Upper lobe of right lung (tissue), 1 donor: ENCODE measurements around the gene LRRC37B. TPM values are rescaled to one million over a fixed set of nuclear protein-coding genes. Genes with fewer than 3 reads are reported as not detected.
"Not testable (repeated sequence)": the region's sequence is repeated elsewhere in the genome, so short reads cannot be mapped to it uniquely, and the experiment has no call there.

Source experiments
- ATAC-seq: fragments of 200-7000 bp; cut with Tn5 transposase; one replicate; pipeline ENCODE4 v1.9.1; 2020; ENCODE audit warnings: mild to moderate bottlenecking, moderate library complexity
- DNase-seq: peaks from one replicate; pipeline ENCODE4 v3.0.0-alpha.2; 2020
- H3K27ac ChIP-seq: fragments of 200-600 bp; one replicate; pipeline ENCODE4 v1.8.0; 2022
- H3K27me3 ChIP-seq: fragments of 200-600 bp; one replicate; pipeline ENCODE4 v1.8.0; 2022; ENCODE audit warnings: mild to moderate bottlenecking
- H3K36me3 ChIP-seq: fragments of 200-600 bp; one replicate; pipeline ENCODE4 v1.8.0; 2022
- H3K4me1 ChIP-seq: fragments of 200-600 bp; one replicate; pipeline ENCODE4 v1.8.0; 2022
- H3K4me3 ChIP-seq: fragments of 200-600 bp; one replicate; pipeline ENCODE4 v1.8.0; 2022; ENCODE audit warnings: mild to moderate bottlenecking
- H3K9me3 ChIP-seq: fragments of 200-600 bp; one replicate; pipeline ENCODE4 v1.8.0; 2022
- intact Hi-C: fragments of 100-400 bp; cut with DNase I; formaldehyde crosslinking; loops from one replicate; pipeline ENCODE4 v1.11.0; 2022
- total RNA-seq: library from RNA; stranded (reverse); fragmentation: NEBNext Ultra II Directional; extraction: Animal tissue kit (Norgen Biotek cat#: 25700); gene quantifications from one replicate; pipeline ENCODE4 v1.2.1, GENCODE V29; 2021
- donor health status: DM: no; HTN: yes; CAD: no; lungs with severe emphysema.

The LRRC37B gene
- total RNA-seq, 1 donor from 2014 or later, result 15.8 TPM

DNA sequence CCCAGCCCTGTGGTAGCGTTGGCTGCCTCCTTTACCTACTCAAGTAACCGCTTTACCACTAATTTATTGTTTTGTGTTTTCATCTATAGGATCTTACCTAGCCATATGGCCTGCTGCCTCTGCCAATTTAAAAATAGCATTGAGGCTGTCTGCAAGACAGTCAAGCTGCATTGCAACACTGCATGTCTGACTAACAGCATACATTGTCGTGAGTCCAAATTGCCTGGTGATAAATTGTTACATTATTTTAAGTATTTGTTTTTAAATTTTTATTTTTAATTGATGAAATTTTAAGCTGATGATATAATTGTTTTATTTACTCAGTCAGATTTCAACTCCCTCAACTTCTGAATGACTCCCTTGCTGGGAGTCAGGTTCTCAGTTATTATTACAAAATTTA is 38.4 kb downstream of the LRRC37B start:
- H3K4me1 ChIP-seq, ATAC-seq, H3K4me3 ChIP-seq, H3K9me3 ChIP-seq, H3K27me3 ChIP-seq, H3K27ac ChIP-seq, DNase-seq, intact Hi-C loops: not testable (repeated sequence)
- H3K36me3 ChIP-seq, result peaks cover 10% of the 10 kb centered on the region

DNA sequence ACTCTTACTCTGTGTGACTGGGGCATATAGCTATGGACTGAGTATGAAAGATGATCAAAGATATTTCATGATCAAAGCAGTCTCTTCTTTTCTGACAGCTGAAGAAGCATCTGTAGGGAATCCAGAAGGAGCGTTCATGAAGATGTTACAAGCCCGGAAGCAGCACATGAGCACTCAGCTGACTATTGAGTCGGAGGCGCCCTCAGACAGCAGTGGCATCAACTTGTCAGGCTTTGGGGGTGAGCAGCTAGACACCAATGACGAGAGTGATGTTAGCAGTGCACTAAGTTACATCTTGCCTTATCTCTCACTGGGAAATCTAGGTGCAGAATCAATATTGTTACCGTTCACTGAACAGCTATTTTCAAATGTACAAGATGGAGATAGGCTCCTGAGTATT is 40.5 kb downstream of the LRRC37B start:
- H3K27me3 ChIP-seq, H3K9me3 ChIP-seq, H3K4me3 ChIP-seq, intact Hi-C loops, H3K4me1 ChIP-seq, H3K27ac ChIP-seq, H3K36me3 ChIP-seq, ATAC-seq, DNase-seq: not testable (repeated sequence)

DNA sequence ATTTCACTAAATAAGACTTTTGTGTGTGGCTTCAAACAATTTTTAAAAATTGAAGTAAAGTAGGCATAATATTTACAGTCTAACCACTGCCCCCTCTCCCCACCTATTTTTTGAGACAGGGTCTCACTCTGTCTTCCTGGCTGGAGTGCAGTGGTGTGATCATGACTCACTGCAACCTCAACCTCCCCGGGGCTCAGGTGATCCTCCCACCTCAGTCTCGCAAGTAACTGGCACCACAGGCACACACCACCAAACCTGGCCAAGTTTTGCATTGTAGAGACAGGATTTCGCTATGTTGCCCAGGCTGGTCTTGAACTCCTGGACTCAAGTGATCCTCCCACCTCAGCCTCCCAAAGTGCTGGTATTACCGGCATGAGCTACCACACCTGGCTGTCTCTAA is 47.8 kb downstream of the LRRC37B start:
- DNase-seq, H3K27me3 ChIP-seq, H3K36me3 ChIP-seq, H3K4me1 ChIP-seq, H3K4me3 ChIP-seq, H3K9me3 ChIP-seq, ATAC-seq, intact Hi-C loops, H3K27ac ChIP-seq: not testable (repeated sequence)

DNA sequence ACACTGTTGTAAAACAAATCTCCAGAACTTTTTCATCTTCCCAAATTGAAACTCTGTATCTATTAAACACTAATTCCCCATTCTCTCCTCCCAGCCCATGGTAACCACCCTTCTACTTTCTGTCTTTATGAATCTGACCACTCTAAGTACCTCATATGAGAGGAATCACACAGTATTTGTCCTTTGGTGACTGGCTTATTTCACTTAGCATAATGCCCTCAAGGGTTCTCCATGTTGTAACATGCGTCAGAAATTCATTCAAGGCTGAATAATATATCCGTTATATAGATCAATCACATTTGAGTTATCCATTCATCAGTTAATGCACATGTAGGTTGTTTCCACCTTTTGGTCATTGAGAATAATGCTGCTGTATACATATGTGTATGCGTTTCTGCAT is 48.2 kb downstream of the LRRC37B start:
- H3K9me3 ChIP-seq, H3K4me3 ChIP-seq, intact Hi-C loops, ATAC-seq, DNase-seq, H3K36me3 ChIP-seq, H3K27ac ChIP-seq, H3K27me3 ChIP-seq, H3K4me1 ChIP-seq: not testable (repeated sequence)

DNA sequence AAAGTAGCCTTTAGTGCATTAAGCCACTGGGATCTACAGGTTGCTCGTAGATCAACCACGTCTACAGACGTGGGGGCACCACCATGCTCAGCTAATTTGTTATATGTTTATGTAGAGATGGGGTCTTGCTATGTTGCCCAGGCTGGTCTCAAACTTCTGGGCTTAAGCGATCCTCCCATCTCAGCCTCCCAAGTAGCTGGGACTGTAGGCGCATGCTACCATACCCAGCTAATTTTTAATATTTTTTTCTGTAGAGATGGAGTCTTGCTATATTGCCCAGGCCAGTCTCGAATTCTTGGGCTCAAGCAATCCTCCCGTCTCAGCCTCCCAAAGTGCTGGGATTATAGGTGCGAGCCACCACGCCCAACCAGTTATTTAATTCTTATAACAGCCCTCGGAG is 49.3 kb downstream of the LRRC37B start:
- H3K4me3 ChIP-seq, H3K27ac ChIP-seq, H3K4me1 ChIP-seq, ATAC-seq, H3K9me3 ChIP-seq, H3K27me3 ChIP-seq, H3K36me3 ChIP-seq, intact Hi-C loops, DNase-seq: not testable (repeated sequence)

DNA sequence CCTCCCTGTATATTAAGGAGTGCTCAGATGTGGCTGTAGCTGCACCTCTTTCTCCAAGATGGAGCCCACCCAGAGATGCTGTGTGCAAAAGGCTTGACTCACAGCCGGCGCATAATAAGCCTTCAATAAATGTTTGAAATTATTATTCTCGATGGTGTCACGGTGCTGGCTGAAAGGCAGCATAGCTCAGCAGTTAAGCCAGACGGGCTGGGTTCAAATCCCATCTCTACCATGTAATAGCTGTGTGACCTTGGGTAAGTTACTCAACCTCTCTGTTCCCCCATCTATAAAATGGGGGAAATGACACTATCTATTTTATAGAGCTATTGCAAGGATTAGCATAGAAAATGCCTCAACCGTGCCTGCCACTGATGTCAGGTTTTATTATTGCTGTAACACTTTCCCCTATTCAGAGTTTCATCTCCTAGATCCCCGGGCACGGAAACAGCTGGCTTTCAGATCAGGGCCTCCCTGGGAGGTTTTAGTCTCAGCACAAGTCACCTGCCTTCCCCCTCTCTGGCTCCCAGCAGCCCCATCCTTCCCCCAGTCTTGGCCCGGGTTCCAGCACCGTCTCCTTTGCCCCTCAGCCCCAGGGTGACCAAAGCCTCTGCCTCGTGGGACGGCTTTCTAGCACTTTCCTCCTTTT is 50.4 kb downstream of the LRRC37B start:
- H3K27me3 ChIP-seq, H3K9me3 ChIP-seq, H3K36me3 ChIP-seq, H3K4me3 ChIP-seq, ATAC-seq, DNase-seq, intact Hi-C loops, H3K4me1 ChIP-seq, H3K27ac ChIP-seq: not testable (repeated sequence)

DNA sequence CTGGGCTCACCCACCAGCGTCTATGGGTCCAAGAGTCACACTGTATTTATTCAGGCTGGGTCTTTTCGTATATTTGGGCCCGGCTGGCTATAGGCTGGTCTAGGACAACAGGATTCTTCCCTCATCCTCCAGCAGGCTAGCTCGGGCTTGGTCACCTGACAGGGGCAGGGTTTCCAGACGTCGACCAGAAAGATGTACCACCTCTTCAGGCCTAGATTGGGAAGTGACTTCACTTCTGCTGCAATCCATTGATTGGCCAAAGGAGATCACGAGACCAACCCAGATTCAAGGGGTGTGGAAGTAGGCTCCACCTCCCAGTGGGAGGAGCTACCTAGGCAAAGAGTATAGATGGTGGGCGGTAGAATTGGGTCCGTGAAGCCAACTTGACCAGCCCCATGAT is 53.5 kb downstream of the LRRC37B start:
- H3K27ac ChIP-seq, H3K4me3 ChIP-seq, H3K27me3 ChIP-seq, intact Hi-C loops, H3K36me3 ChIP-seq, H3K9me3 ChIP-seq, DNase-seq, H3K4me1 ChIP-seq: not testable (repeated sequence)
- peak; percentile 70 for ATAC-seq

DNA sequence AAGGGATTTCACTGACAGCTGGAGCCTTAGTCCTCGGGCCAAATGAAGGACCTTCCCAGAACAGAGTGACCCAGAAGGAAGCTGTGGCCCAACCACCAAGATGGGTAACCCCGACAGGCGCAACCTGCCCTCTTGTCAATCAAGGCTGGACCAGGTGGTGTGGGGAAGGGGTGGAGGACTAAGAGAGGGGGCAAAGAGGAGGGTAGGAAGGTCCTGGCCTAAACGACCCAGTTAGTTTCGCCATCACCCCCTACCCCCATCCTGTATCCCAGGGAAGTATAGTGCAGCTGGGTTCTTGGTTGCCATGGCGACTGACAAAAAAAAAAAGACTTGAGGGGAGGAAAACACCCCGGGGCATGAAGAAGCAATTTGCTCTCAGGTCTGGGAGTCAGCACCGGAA is 54.7 kb downstream of the LRRC37B start:
- H3K4me3 ChIP-seq, H3K9me3 ChIP-seq, intact Hi-C loops, ATAC-seq, H3K27ac ChIP-seq, H3K27me3 ChIP-seq, H3K36me3 ChIP-seq, DNase-seq, H3K4me1 ChIP-seq: not testable (repeated sequence)

DNA sequence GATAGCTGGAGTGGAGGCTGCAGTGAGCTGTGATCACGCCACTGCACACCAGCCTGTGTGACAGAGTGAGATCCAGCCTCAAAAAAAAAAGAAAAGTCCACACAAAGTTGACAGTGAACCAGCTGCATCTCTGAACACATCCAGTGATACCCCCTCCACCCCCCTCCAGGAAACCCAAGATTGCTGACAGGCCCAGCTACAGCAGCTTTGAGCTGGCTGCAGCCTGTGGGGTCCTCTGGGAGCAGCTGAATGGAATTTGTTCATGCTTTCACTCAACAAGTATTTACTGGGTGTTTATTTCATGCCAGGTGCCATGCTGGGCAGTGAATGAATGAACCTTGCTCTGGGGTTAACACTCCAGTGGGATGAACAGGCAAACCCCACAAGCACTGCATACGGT is 56.9 kb downstream of the LRRC37B start:
- DNase-seq, H3K27me3 ChIP-seq, H3K9me3 ChIP-seq, intact Hi-C loops, H3K4me3 ChIP-seq, H3K27ac ChIP-seq, ATAC-seq, H3K4me1 ChIP-seq, H3K36me3 ChIP-seq: not testable (repeated sequence)

DNA sequence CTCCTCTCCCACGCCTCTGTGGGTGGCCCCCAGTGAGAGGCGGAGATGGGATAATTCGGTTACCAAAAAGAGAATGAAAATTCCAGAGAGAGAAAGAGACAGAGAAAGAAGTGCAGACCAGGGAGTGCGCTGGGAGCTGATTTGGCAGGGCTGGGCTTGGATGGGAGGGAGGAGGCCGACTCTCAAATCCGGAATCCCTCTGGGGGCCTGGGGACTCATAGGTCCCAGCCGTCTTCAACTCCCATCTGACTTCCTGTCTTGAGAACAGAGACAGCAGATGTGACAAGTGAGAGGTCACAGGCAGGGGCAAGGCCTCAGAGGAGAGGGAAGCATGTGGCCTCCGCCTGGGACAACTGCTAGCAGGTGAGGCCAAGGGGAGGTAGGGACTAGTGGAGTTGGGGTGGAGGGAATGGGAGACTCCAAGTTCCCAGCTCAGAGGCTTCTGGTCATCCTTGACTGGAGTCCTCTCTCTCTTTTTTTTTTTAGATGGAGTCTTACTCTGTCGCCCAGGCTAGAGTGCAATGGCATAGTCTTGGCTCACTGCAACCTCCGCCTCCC is 59.0 kb downstream of the LRRC37B start:
- H3K9me3 ChIP-seq, intact Hi-C loops, H3K4me1 ChIP-seq, H3K36me3 ChIP-seq, H3K27ac ChIP-seq, DNase-seq, H3K27me3 ChIP-seq, H3K4me3 ChIP-seq, ATAC-seq: not testable (repeated sequence)
